Memory B cell (primary cell): Measurements from ENCODE around the gene ABCC8.
"Not testable (repeated sequence)": the region's sequence is repeated elsewhere in the genome, so short reads cannot be mapped to it uniquely, and the experiment has no call there.

Experiments
- ATAC-seq: fragments of 150-1000 bp; cut with Tn5 transposase; 2 replicates; pipeline ENCODE4 v1.10.0; 2021; ENCODE audit warnings: low read depth, mild to moderate bottlenecking, moderate library complexity
- DNase-seq, 2 donors: peaks; one replicate each; pipeline ENCODE4 v3.0.0; 2022; ENCODE audit warnings: low spot score in 2 of 2
- H3K27ac Mint-ChIP-seq: one replicate; pipeline ENCODE4 v1.8.0; 2022; ENCODE audit warnings: mild to moderate bottlenecking, moderate library complexity, mixed read lengths
- H3K27me3 Mint-ChIP-seq: one replicate; pipeline ENCODE4 v1.8.0; 2022; ENCODE audit warnings: mixed read lengths
- H3K36me3 Mint-ChIP-seq: one replicate; pipeline ENCODE4 v1.8.0; 2022; ENCODE audit warnings: mild to moderate bottlenecking, mixed read lengths
- H3K4me1 Mint-ChIP-seq: one replicate; pipeline ENCODE4 v1.8.0; 2022; ENCODE audit warnings: mixed read lengths
- H3K4me3 Mint-ChIP-seq: one replicate; pipeline ENCODE4 v1.8.0; 2022; ENCODE audit warnings: mild to moderate bottlenecking, moderate library complexity, mixed read lengths
- H3K9me3 Mint-ChIP-seq: one replicate; pipeline ENCODE4 v1.8.0; 2022; ENCODE audit warnings: mixed read lengths

Gene ABCC8

DNA sequence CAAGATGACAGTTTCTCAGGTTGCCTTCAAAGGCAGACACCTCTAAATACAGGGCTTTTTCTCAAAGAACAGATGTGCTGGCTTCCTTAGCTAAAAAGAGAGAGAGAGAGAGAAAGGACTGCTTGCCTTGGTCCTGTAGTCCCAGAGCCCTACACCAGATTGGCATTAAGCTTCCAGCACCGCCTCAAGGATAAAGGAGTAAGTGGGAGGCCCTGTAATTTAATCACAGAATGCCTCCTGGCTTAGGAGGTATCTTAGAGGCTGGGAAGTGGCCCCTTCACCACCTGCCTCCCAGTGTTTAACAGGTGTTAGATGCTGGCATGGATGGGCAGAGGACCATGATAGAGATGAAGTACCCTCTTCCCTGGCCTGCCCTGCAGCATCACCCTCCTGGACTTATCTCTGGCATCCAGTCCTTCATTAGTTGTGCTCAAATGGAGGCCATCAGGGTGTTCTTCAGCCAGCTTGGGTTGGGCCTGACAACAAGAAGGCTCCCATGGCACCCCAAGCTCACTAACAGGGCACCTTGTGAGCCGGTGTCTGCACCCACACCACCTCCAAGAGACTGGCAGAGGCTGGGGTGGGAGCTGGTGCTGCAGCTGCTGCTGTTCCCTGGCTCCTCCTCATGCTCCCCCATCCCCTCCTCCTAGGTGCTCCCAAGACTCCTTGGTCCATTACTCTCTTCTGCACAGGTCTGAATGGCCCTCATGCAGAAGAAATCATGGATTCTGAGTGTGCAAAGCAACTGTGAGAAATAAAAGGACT lies 32.5 kb downstream of the ABCC8 start:
- DNase-seq (no peak), ATAC-seq (no peak)
- Mint-ChIP-seq H3K27ac (no peak overlapping the region), H3K27me3 (peaks cover 9% of the 10 kb centered on the region), H3K36me3 (peaks cover 2% of the 10 kb centered on the region), H3K4me1 (peaks cover 3% of the 10 kb centered on the region), H3K4me3 (no peak overlapping the region), H3K9me3 (peaks cover 2% of the 10 kb centered on the region)

DNA sequence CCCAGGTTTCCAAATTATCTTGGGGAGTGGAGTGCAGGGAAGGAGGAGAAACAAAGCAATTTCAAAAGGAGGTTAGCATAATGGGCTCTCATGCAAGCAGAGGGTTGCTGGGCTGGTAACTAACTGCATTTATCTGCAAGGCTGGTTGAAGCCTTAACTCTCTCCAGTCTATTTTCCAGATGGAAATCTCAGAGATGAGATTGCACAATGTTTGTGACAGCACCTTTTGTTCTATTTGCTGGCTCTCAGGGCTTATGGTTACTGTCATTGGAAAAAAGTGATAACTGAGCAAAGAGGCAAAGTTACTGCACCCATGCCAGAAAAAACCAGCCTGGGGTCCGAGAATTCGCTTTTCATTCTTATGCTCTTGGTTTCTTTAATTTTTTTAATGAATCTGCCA lies 33.2 kb downstream of the ABCC8 start:
- H3K36me3 Mint-ChIP-seq: peaks cover 2% of the 10 kb centered on the region
- peaks cover 4% of the 10 kb centered on the region for H3K4me1 Mint-ChIP-seq
- no peak overlapping the region for H3K27ac Mint-ChIP-seq
- ATAC-seq (no peak), DNase-seq (no peak)
- H3K27me3 Mint-ChIP-seq: peaks cover 13% of the 10 kb centered on the region
- no peak overlapping the region for H3K4me3 Mint-ChIP-seq
- peaks cover 2% of the 10 kb centered on the region for H3K9me3 Mint-ChIP-seq

DNA sequence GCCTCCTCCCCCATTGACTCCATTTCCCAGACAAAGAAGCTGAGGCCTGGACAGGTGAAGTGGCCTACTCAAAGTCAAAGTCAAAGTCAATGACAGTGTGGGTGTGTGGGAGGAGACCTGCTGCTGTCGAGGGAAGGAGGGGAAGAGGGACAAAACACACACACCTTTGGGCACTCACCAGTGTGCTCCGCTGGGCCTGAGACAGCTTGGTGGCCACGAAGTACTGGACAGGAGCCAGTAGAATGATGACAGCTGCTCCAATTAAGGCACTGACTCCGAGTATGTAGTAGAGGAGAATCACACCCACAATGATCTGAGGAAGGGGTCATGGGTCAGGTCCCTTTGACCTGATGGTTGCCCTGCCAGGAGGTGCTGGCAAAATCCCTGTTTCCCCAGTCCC lies 33.6 kb downstream of the ABCC8 start:
- Mint-ChIP-seq H3K9me3 (peaks cover 2% of the 10 kb centered on the region), H3K4me3 (no peak overlapping the region), H3K27ac (no peak overlapping the region), H3K27me3 (peaks cover 14% of the 10 kb centered on the region), H3K36me3 (peaks cover 2% of the 10 kb centered on the region), H3K4me1 (peaks cover 4% of the 10 kb centered on the region)
- no peak for DNase-seq
- no peak for ATAC-seq

DNA sequence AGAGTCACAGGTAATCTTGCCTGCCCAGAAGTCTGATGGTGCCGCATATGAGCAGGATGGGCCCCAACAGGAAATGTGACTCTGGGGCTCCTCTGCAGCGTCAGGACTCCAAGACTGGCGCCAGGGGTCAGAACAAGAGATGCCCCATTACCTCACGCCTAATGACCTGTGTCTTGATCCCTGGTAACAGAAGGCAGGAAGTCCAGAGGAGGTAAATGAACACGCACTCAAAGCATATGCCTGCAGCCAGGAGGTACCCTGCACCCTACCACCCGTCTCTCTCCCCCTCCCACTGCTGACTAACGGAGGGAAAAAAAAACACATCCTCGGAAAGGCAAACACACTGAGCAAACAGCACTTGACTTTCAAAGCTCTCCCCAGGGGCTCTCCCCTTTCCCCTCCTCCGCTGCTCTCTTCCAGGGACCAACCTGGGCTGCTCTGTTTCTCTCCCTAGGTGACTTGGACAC lies 37.3 kb downstream of the ABCC8 start:
- Mint-ChIP-seq H3K4me3 (no peak overlapping the region), H3K27me3 (peaks cover 14% of the 10 kb centered on the region), H3K27ac (peak overlapping the region; percentile 46), H3K9me3 (peaks cover 2% of the 10 kb centered on the region), H3K4me1 (peaks cover 6% of the 10 kb centered on the region), H3K36me3 (peaks cover 2% of the 10 kb centered on the region)
- no peak for DNase-seq
- no peak for ATAC-seq

DNA sequence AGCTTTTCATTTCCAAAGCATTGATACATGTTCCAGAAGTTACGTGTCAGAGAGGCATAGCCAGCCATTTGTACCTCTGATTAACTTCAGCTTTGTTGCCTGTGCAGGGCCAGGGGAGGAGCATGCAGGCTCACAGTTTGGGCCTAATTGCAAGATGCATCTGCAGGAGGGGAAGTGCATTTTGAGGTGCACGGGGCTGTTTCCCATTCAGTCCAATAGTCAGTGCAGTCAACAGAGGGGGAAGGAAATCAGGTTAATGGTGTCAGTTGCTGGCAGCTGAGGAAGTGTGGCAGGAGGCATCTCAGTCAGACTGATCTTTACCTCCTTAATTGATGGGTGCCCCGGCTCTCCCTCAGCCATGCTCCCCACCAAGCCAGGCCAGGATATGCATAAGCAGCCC lies 39.3 kb downstream of the ABCC8 start:
- H3K27me3 Mint-ChIP-seq: peaks cover 10% of the 10 kb centered on the region
- H3K9me3 Mint-ChIP-seq: peaks cover 2% of the 10 kb centered on the region
- DNase-seq (no peak), ATAC-seq (no peak)
- H3K4me1 Mint-ChIP-seq: peaks cover 6% of the 10 kb centered on the region
- H3K27ac Mint-ChIP-seq: no peak overlapping the region
- peaks cover 2% of the 10 kb centered on the region for H3K36me3 Mint-ChIP-seq
- no peak overlapping the region for H3K4me3 Mint-ChIP-seq

DNA sequence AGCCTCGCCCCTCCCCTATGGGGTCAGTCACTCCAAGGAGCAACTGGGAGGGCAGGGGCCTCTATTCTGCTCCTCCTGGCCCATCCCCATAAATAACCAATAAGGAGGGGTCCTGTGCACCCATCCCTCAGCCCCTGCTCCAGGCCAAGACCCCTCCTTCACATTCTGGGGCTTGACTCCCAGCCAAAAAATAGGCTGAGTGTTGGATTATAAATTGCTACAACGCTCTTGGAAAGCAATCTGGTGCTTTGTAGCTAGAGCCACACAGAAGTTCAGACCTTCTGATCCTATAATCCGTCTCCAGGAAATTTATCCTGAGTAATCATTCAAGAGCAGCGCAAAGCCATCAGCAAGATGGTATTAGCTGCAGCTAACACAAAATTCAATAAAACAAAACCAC lies 42.5 kb downstream of the ABCC8 start:
- no peak overlapping the region for H3K27ac Mint-ChIP-seq
- H3K36me3 Mint-ChIP-seq: no peaks in the 10 kb centered on the region
- H3K9me3 Mint-ChIP-seq: no peaks in the 10 kb centered on the region
- no peak for DNase-seq
- H3K4me3 Mint-ChIP-seq: no peak overlapping the region
- peaks cover 13% of the 10 kb centered on the region for H3K27me3 Mint-ChIP-seq
- H3K4me1 Mint-ChIP-seq: peaks cover 2% of the 10 kb centered on the region
- ATAC-seq: no peak

DNA sequence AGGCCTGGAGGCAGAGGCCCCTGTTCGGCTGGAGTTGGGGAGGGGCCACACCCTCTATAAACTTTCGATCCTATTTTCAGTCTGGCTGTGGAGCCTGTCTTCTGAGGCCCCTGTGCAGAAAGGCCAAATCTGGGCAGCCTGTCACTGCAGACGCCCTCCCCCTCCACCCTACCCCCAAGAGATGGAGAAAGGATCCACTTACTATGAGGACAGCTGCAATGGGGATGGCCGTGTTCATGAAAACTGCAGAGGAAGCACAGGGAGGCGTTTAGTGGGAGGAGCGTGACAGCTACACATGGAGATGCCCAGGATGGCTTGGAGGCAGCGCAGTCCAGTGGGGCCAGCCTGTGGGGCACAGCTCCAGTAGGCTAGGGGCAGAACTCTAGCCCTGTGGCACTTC lies 44.6 kb downstream of the ABCC8 start:
- Mint-ChIP-seq H3K27ac (no peak overlapping the region), H3K4me3 (no peak overlapping the region), H3K9me3 (no peaks in the 10 kb centered on the region), H3K4me1 (no peaks in the 10 kb centered on the region), H3K36me3 (no peaks in the 10 kb centered on the region), H3K27me3 (peaks cover 13% of the 10 kb centered on the region)
- ATAC-seq: no peak
- DNase-seq: no peak

DNA sequence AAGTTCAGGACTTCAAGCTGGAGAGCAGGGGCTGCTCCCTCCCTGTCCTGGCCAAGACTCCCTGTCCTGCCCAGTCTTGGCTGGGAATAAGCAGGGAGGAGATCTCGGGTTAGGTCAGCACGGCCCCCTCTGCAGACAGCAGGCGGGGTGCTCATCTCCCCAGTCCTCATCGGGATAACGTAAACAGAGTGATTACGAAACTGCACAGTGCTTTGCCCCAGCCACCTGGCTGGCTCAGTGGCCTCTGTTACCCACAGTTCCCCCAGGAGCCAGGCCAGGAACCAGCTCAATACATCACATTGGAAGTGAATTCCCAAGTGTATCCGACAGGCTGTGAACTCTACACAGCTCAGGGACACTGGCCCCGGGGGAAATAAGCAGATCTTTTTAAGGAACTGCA lies 45.5 kb downstream of the ABCC8 start:
- peaks cover 13% of the 10 kb centered on the region for H3K27me3 Mint-ChIP-seq
- H3K4me3 Mint-ChIP-seq: no peak overlapping the region
- ATAC-seq: no peak
- H3K4me1 Mint-ChIP-seq: no peaks in the 10 kb centered on the region
- DNase-seq: no peak
- H3K9me3 Mint-ChIP-seq: no peaks in the 10 kb centered on the region
- no peak overlapping the region for H3K27ac Mint-ChIP-seq
- no peaks in the 10 kb centered on the region for H3K36me3 Mint-ChIP-seq

DNA sequence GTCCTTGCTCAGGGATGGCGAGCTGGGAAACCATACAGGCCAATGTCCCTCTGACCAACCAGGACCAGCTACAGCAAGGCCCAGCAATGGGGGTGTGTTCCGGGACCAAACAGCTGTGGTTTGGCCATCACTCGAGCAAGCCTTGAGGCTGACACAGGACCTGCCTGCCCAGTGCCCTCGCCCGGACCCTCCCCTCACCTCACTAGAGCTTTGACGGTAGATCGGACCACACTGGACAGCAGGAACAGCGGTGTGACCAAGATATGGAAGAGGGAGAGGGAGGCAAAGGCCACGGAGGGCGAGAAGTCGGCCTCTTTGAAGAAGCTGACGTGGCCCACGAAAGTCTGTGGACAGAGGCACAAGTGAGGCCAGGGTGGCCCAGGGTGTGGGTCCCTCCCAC lies 46.0 kb downstream of the ABCC8 start:
- H3K36me3 Mint-ChIP-seq: no peaks in the 10 kb centered on the region
- no peak overlapping the region for H3K4me3 Mint-ChIP-seq
- H3K9me3 Mint-ChIP-seq: no peaks in the 10 kb centered on the region
- H3K4me1 Mint-ChIP-seq: no peaks in the 10 kb centered on the region
- H3K27me3 Mint-ChIP-seq: peaks cover 13% of the 10 kb centered on the region
- DNase-seq (no peak), ATAC-seq (no peak)
- H3K27ac Mint-ChIP-seq: no peak overlapping the region

DNA sequence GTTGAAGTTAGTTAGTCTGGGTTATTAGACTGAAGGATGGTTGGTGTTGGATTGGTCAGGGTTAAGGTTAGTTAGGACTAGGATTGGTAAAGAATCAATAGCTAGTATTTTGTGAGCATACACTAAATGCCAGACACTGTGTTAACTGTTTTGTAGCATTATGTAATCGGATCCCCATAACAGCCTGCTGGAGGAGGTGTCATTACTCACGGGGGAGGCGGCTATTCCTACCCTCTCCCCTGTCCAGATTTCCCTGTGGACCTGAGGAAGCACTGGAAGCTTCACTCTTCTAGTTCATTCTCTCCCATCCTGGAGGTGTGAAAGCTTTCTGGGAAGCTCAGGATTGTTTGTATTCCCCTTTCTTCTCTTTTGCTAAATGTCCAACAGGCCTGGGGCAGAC lies 47.7 kb downstream of the ABCC8 start:
- Mint-ChIP-seq H3K4me1 (no peaks in the 10 kb centered on the region), H3K36me3 (no peaks in the 10 kb centered on the region), H3K27me3 (peaks cover 15% of the 10 kb centered on the region), H3K9me3 (no peaks in the 10 kb centered on the region), H3K27ac (no peak overlapping the region), H3K4me3 (no peak overlapping the region)
- no peak for ATAC-seq
- DNase-seq: no peak

DNA sequence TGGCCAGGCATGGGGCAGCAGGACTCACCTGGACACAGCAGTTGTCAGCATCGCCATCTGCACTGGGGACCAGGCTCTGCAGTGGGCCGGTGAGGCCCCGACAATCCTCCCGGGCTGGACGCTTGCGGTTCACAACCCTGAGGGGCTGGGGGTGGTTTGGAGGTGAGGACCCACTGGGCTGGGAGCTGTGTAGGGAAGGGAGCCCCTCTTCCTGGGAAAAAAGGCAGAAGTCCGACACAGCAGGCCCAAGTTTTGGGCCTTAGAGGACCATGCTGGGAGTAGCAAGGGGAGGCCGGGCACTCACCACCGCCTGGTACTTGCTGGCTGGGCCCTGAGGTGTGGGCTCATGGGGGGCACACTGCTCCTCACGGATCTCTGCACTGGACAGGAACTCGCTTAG lies 48.4 kb downstream of the ABCC8 start:
- no peaks in the 10 kb centered on the region for H3K9me3 Mint-ChIP-seq
- H3K36me3 Mint-ChIP-seq: no peaks in the 10 kb centered on the region
- peaks cover 15% of the 10 kb centered on the region for H3K27me3 Mint-ChIP-seq
- H3K4me3 Mint-ChIP-seq: no peak overlapping the region
- no peak overlapping the region for H3K27ac Mint-ChIP-seq
- no peaks in the 10 kb centered on the region for H3K4me1 Mint-ChIP-seq
- DNase-seq: no peak
- no peak for ATAC-seq

DNA sequence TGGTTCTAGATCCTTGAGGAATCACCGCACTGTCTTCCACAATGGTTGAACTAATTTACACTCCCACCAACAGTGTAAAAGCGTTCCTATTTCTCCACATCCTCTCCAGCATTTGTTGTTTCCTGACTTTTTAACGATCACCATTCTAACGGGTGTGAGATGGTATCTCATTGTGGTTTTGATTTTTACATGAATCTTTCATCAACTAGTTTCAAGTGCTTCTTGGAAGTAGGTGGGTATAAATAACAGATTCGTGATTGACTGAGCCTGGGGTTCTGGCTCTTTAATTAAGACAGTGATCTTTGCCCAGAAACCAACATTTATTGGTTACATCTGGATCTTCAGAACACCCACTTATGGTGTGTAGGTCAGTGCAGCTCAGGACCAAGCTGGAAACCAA lies 50.4 kb downstream of the ABCC8 start:
- H3K27me3 Mint-ChIP-seq: peaks cover 24% of the 10 kb centered on the region
- not testable (repeated sequence) for DNase-seq, H3K9me3 Mint-ChIP-seq, H3K4me3 Mint-ChIP-seq, H3K36me3 Mint-ChIP-seq, ATAC-seq, H3K4me1 Mint-ChIP-seq, H3K27ac Mint-ChIP-seq

DNA sequence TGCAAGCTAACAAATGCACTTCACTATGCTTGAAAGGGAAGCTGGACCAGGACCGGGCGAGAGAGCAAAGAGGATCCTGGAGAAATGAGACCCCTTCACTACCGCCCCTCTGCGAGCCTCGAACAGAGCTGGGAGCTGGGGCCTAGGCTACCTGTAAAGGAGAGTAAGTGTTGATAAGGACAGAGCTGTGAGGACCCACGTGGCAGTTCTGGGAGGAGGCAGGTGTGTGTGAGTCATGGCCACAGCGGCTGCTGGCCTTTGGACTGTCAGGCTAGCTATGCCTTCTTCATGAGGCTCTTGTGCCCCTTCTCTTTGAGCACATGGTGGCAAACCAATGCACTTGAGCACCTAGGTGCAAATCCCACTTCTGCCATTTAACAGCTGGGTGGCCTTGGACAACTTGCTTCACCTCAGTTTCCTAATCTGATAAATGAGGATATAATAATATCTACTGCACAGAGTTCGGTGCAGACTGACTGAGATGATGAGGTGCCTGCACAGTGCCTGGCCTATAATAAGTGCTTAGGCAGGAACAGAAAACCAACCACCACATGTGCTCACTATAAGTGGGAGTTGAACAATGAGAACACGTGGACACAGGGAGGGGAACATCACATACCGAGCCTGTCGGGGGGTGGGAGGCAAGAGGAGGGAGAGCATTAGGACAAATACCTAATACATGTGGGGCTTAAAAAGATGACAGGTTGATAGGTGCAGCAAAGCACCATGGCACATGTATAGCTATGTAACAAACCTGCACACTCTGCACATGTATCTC lies 52.9 kb downstream of the ABCC8 start:
- Mint-ChIP-seq H3K4me3 (no peak overlapping the region), H3K36me3 (no peaks in the 10 kb centered on the region), H3K9me3 (no peaks in the 10 kb centered on the region), H3K4me1 (no peaks in the 10 kb centered on the region), H3K27me3 (peaks cover 23% of the 10 kb centered on the region), H3K27ac (no peak overlapping the region)
- DNase-seq: no peak
- ATAC-seq: no peak

DNA sequence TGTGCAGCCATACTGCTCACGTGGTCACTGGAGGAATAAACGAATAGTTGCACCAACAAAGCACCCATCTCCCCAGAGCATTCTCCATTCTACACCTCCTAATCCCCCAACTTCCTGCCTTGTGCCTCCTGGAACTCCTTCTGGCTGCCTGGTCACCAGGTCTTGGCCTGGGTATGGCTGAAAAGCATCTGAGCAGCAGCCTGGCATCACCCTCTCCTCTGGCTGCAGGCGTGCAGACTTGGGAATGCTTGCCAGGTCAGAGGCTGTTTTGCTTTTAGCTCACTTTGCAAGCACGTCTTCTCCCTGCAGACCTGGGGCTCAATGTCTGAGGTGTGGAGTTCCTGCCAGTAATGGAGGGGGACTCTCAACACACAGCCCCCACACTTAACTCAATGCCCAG lies 54.9 kb downstream of the ABCC8 start:
- no peak overlapping the region for H3K4me3 Mint-ChIP-seq
- no peak overlapping the region for H3K27ac Mint-ChIP-seq
- H3K9me3 Mint-ChIP-seq: no peaks in the 10 kb centered on the region
- no peak for ATAC-seq
- H3K27me3 Mint-ChIP-seq: peaks cover 23% of the 10 kb centered on the region
- no peaks in the 10 kb centered on the region for H3K4me1 Mint-ChIP-seq
- DNase-seq: no peak
- H3K36me3 Mint-ChIP-seq: no peaks in the 10 kb centered on the region
